HAP-1 (cell line): ENCODE data around the gene LSM12.
"Not testable (repeated sequence)": the region's sequence is repeated elsewhere in the genome, so short reads cannot be mapped to it uniquely, and the experiment has no call there.

Source experiments
- DNase-seq, 2 experiments: peaks; one replicate each; pipeline ENCODE4 v3.0.0-alpha.2; 2016 to 2020; ENCODE audit warnings: low spot score in 2 of 2
- H3K27me3 ChIP-seq: fragments of 250-450 bp; sonication (Bioruptor Pico); 2 replicates; pipeline ENCODE4 v1.5.1; 2020; ENCODE audit warnings: low read depth, mild to moderate bottlenecking, moderate library complexity
- H3K36me3 ChIP-seq: fragments of 250-450 bp; sonication (Bioruptor Pico); replicated peaks from 2 replicates; pipeline ENCODE4 v1.5.1; 2020; ENCODE audit warnings: mild to moderate bottlenecking
- H3K4me1 ChIP-seq: fragments of 250-450 bp; sonication (Bioruptor Pico); 2 replicates; pipeline ENCODE4 v1.5.1; 2020; ENCODE audit warnings: mild to moderate bottlenecking
- H3K4me3 ChIP-seq: fragments of 250-450 bp; sonication (Bioruptor Pico); 2 replicates; pipeline ENCODE4 v1.5.1; 2020; ENCODE audit warnings: mild to moderate bottlenecking, moderate library complexity
- H3K9me3 ChIP-seq: fragments of 250-450 bp; sonication (Bioruptor Pico); 2 replicates; pipeline ENCODE4 v1.5.1; 2020; ENCODE audit warnings: mild to moderate bottlenecking, moderate library complexity
- in situ Hi-C: fragments of 300-500 bp; cut with MboI; formaldehyde crosslinking; loops from 3 replicates; pipeline ENCODE4 v1.14.3; 2020; ENCODE audit warnings: low sequenced_read_pairs, inconsistent platforms, mixed read lengths

LSM12 gene

DNA sequence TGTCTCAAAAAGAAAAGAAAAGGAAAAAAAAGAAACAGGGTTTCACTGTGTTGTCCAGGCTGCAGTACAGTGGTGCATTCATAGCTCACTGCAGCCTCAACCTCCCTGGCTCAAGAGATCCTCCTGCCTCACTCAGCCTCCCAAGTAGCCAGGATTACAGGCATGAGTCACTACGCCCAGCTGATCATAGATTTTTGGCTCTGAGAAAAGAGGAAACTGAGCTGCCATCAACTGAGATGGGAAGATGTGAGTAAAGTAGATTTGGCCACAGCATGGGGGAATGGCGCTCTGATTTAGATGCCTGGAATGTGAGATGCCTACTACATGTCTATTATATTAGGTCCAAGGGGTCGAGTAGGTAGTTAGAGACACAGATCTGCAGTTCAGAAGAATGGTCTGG is 67.9 kb downstream of the LSM12 start:
- no peak overlapping the region for H3K4me3 ChIP-seq
- no peaks in the 10 kb centered on the region for H3K36me3 ChIP-seq
- in situ Hi-C loops, result no loop called here
- DNase-seq, result no peak
- H3K4me1 ChIP-seq, result peaks cover 5% of the 10 kb centered on the region; the same call in 1 of the 2 replicates
- no peaks in the 10 kb centered on the region for H3K27me3 ChIP-seq
- no peaks in the 10 kb centered on the region for H3K9me3 ChIP-seq

DNA sequence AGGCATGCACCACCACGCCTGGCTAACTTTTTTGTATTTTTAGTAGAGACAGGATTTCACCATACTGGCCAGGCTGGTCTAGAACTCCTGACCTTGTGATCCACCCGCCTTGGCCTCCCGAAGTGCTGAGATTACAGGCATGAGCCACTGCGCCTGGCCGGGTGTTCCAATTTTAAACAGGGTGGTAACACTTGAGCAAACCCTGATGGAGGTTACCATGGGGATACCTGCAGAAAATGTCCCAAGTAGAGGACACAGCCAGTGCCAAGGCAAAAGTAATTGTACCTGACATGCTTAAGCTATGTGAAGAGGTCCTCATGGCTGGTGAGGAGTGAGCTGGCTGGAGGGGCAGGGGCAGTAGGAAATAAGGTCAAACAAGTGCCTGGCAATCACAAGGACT is 69.3 kb downstream of the LSM12 start:
- in situ Hi-C loops, H3K4me3 ChIP-seq, H3K36me3 ChIP-seq, H3K27me3 ChIP-seq, H3K4me1 ChIP-seq, DNase-seq, H3K9me3 ChIP-seq: not testable (repeated sequence)

DNA sequence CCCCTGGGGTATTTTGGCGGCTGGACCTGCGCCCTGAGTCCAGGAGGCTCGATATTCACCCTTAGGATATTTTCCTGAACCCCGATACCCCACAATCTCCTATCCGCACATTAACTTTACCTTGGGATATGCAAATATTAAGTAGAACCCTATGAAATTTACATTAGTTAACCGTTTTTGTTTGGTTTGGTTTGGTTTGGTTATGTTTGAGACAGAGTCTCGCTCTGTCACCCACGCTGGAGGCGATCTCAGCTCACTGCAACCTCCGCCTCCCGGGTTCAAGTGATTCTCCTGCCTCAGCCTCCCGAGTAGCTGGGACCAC is 71.4 kb downstream of the LSM12 start:
- no peaks in the 10 kb centered on the region for H3K27me3 ChIP-seq
- in situ Hi-C loops, result no loop called here
- DNase-seq, result no peak
- peak overlapping the region; percentile 34 for H3K4me3 ChIP-seq
- H3K9me3 ChIP-seq, result no peaks in the 10 kb centered on the region
- peaks cover 5% of the 10 kb centered on the region; the same call in 1 of the 2 replicates for H3K4me1 ChIP-seq
- H3K36me3 ChIP-seq, result no peaks in the 10 kb centered on the region

DNA sequence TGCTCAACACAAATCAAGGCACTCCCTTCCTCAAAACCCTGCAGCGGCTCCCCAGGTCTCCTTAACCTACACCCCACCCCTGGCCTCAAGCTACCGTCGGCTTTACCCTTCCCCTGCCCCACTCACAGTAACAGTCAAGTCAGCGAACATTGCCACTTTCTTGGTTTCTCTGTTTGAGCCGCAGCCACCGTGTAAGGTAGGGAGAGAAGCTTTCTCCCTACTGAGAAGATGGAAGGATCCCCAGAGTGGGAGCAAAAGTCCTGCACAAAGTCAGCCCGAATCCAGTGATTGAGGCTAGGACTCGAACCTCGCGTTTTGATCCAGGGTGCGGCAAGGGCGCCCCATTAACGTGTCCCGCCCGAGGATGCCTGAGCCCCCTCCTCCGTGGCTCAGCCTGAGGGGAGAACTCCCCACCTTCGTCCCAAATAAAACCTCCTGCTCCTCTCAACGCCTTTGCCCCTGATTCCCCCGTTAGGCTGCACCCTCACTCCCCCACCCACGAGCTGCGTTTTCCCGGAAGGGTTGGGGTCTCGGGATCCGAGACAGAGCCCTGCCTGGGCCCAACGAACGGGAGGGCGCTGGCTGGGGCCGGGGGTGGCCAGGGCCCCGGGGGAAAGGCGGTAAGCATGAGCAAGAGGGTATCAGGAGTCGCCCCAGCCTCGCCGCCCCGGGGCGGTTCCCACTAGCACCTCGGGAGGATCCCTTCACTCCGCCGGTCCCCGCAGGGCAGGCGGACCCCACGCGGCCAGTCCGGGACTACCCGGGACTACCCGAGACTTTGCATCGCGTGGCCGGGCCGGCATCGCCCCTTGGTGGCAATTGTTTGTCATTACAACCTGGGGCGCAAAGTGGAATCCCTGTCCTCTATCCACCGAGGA is 72.0 kb downstream of the LSM12 start:
- in situ Hi-C loops, result loop anchor here (5.0 kb wide), 1 partner anchor 52 kb away; the partner anchor contains the start of gene PPY
- peak; percentile 50 to 89 for DNase-seq
- H3K9me3 ChIP-seq, result no peaks in the 10 kb centered on the region
- peaks cover 5% of the 10 kb centered on the region; the same call in 1 of the 2 replicates for H3K4me1 ChIP-seq
- H3K36me3 ChIP-seq, result no peaks in the 10 kb centered on the region
- H3K4me3 ChIP-seq, result peak overlapping the region; percentile 34
- no peaks in the 10 kb centered on the region for H3K27me3 ChIP-seq

DNA sequence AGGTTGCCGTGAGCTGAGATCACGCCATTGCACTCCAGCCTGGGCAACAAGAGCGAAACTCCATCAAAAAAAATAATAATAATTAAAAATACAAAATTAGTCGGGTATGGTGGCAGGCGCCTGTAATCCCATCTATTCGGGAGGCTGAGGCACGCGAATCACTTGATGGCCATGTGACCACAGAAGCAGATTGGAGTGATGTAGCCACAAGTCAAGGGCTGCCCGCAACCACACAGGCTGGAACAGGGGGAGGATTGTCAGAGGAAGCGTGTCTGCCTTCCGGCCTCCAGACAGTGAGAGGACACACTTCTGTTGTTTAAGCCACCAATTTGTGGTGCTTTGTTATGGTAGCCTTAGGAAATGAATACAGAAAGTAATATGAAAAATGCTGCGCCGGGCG is 73.8 kb downstream of the LSM12 start:
- DNase-seq, result no peak
- Histone ChIP-seq H3K36me3 (no peaks in the 10 kb centered on the region), H3K4me1 (peaks cover 5% of the 10 kb centered on the region; the same call in 1 of the 2 replicates), H3K9me3 (no peaks in the 10 kb centered on the region), H3K27me3 (no peaks in the 10 kb centered on the region; the same call in 1 of the 2 replicates), H3K4me3 (no peak overlapping the region)
- in situ Hi-C loops, result loop anchor here (5.0 kb wide), 1 partner anchor 50 kb away; the partner anchor contains the start of gene PPY

DNA sequence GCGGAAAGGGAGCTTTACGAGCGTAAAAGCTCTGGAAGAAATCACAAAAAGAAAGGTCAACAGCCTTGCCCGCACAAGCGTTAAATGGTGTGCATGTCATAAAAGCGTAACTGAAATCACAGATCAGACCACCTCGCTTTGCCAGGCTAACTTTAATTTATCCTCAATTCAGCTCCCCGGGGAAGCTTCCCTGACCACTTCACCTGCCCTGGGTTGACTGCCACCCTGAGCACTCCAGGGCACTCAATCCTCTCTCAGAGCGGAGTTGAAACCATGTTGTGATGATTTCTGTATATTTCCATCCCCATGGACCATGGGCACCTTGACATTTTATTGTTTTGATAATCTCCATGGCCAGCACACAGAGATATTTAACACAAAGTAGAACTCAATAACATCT is 78.2 kb downstream of the LSM12 start:
- Histone ChIP-seq H3K4me3 (no peak overlapping the region), H3K27me3 (peaks cover 7% of the 10 kb centered on the region; the same call in 1 of the 2 replicates), H3K36me3 (no peaks in the 10 kb centered on the region), H3K9me3 (no peaks in the 10 kb centered on the region), H3K4me1 (no peaks in the 10 kb centered on the region)
- in situ Hi-C loops, result no loop called here
- DNase-seq, result no peak

DNA sequence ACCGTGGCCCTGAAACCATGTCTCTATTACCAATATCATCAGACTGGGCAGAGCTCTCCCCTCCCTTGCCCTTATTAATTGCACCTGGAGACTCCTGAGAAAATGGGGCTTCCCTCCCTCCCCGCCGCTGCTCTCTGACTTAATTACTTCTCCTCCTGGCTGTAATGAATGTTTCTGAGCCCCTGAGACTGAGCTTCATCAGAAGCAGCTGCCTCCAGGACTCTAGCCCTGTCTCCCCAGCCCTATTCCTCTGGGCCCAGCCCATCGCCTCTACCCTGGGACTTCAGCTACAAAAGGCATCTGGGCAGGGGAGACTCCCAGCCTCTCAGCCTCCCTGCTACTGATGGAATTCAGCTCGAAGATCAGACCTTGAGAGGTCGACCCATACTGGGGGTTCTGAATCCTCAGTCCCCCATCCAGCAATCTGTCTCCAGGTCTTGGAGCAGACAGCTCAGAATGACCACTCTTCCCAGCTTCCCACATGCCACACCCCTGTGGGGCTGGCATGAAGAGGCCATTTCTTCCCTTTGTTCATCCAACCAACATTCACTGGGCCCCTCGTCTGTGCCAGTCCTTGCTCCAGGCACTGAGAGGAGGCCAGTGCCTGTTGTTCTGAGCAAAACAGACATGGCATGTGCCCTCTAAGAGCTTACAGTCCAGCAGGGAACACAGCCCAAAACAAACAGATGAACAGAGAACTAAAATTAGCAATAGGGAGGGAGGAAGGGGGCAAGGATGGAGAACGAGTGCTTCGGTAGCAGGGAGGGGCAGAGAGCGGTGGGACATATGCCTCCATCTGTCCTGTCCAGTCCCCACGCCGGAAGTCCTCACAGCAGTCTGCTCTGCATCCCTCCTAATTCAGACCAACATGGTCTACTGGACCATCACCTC is 79.1 kb downstream of the LSM12 start:
- no peak for DNase-seq
- H3K36me3 ChIP-seq, result no peaks in the 10 kb centered on the region
- no peaks in the 10 kb centered on the region for H3K9me3 ChIP-seq
- in situ Hi-C loops, result no loop called here
- H3K4me3 ChIP-seq, result no peak overlapping the region
- no peaks in the 10 kb centered on the region for H3K4me1 ChIP-seq
- H3K27me3 ChIP-seq, result peaks cover 7% of the 10 kb centered on the region

DNA sequence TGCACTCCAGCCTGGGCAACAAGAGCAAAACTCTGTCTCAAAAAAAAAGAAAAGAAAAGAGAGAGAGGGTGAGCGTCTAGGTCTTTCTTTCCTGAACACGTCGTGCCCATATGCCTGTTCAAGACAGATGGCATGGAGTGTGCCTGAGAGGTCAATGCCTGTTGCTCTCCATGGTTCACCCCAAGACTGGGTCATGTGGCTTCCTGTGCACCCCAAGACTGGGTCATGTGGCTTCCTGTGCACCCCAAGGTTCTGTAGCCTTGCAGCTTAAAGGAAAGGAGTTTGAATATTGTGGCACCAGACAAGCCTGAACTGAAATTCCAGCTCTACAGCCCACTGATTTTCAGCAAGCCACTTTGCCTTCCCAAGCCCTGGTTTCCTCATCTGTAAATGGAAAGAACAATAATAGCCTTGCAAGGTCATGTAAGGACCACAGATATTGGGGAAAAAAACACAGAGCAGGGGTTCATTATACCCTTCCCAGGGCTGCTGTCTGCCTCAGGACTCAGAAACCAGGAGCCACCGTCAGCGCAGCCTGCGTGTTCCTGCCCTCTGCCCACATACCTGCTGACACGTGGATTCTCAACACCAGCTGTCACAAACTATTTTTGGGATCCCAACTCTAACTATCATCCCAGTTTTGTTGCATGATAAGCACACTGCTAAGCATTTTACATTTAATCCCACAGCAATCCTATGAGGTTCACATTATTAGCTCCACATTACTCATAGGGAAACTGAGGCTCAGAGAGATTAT is 80.1 kb downstream of the LSM12 start:
- Histone ChIP-seq H3K4me3 (no peak overlapping the region), H3K36me3 (no peaks in the 10 kb centered on the region), H3K27me3 (peaks cover 7% of the 10 kb centered on the region), H3K9me3 (no peaks in the 10 kb centered on the region), H3K4me1 (no peaks in the 10 kb centered on the region)
- DNase-seq, result no peak
- in situ Hi-C loops, result no loop called here

DNA sequence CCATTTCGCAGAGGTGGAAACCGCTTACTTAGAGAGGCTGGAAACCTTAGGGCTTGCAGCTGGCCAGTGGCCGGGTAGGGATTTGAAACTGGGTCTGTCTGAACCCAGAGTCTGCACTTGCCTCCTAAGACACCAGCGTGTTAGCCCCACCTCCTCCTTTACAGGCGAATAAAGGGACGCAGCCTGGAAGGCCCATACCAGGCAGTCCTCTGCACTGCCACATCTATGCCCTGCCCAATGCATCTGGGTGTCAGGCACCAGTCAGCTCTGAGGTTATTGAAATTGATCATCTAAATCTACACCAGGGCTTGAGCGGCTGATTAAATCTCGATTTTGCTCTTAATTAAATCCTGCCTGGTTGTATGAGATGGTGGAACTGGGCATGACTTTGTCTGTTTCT is 82.0 kb downstream of the LSM12 start:
- no peak for DNase-seq
- no peak overlapping the region for H3K4me3 ChIP-seq

More for the DNA sequence above, 82.0 kb downstream of the LSM12 start:
- peaks cover 10% of the 10 kb centered on the region for H3K27me3 ChIP-seq
- in situ Hi-C loops, result no loop called here
- no peaks in the 10 kb centered on the region for H3K9me3 ChIP-seq
- H3K36me3 ChIP-seq, result no peaks in the 10 kb centered on the region
- H3K4me1 ChIP-seq, result no peaks in the 10 kb centered on the region
